ENCODE data around the gene RXRB. TPM values are rescaled to one million over a fixed set of nuclear protein-coding genes. Genes with fewer than 3 reads are reported as not detected.

Gene RXRB
- 10 to 100 TPM; 37.3 to 41.6 (median 38.3) TPM for total RNA-seq (2021; fragmentation: NEBNext Ultra II Directional; extraction: Animal tissue kit (Norgen Biotek cat#: 25700))
- long read RNA-seq, partial matches to known transcripts = 5 of 9 reads
- long read RNA-seq, other reads (novel, unspliced or antisense) = 3 of 9 reads

- Mint-ChIP-seq H3K27me3 (ENCODE audit: insufficient read depth) (no peaks in the 10 kb centered on the region; the same call in 1 of the 2 replicates), H3K9me3 (no peaks in the 10 kb centered on the region), H3K4me1 (ENCODE audit: low read depth) (peaks cover 63% of the 10 kb centered on the region), H3K36me3 (ENCODE audit: low read depth) (peaks cover 62% of the 10 kb centered on the region), H3K27ac (peak within 1 kb of the TSS; percentile 100), H3K4me3 (peak within 1 kb of the TSS; percentile 100)
- no peak for TF ChIP-seq CTCF (IDR thresholded peaks at IDR 0.05)
- peak; percentile 99 for DNase-seq
Observed at GRCh38 chr6:33200219-33201146, at the start of gene RXRB, which contains the start of gene SLC39A7. RXRB (minus strand) TSS chr6:33200665; CDS start chr6:33200476, 189 bp downstream. SLC39A7 (plus strand) TSS chr6:33200867; CDS start chr6:33201246, 379 bp downstream.

- Mint-ChIP-seq H3K4me3 (peak overlapping the region; percentile 89), H3K9me3 (no peaks in the 10 kb centered on the region), H3K4me1 (ENCODE audit: low read depth) (peaks cover 62% of the 10 kb centered on the region), H3K36me3 (ENCODE audit: low read depth) (peaks cover 20% of the 10 kb centered on the region), H3K27ac (peak overlapping the region; percentile 99), H3K27me3 (ENCODE audit: insufficient read depth) (peaks cover 6% of the 10 kb centered on the region)
- DNase-seq = peak; percentile 96
- TF ChIP-seq CTCF (IDR thresholded peaks at IDR 0.05) = no peak
Observed at GRCh38 chr6:33249732-33250630, 49.5 kb upstream of the RXRB start.

DNA sequence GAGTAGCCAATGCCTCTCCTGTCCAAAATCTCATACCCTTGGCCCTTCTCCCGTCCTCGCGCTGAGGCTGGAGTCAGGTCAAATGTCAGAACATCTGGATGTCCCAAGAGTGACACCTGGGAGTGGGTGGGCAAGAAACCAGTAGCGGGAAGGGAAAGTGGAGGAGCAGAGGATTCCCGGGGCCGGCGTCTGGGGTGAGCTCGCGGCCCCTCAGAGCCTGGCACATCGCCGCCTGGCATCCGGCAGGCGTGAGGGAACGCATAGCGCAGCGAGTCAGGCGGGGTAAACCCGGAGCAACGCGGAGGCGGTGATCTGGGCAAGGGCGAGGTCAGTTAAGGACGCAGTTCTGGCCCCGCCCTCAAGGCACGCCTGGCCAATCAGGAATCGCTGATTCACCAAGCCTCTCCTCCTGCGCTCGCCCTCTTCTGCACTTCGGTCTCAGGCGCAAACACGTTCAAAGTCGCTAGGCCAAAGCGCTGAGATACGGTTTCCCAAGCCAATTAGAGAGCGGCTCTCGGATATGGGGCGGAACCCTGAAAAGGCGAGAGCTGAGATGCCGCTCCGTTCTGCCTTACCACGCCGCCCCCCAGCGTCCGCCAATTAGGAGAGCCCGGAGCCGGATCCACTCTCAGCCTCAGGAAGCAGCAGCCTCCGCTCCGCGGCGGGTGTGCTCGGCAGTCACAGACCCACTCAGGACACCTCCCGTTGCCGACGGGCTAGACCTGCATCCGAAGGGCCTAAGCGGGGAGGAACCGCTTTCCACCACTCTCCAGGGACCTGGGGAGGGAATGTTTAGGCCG is 48.7 kb upstream of the RXRB start:
- peak; percentile 47 for TF ChIP-seq CTCF (IDR thresholded peaks at IDR 0.05)
- H3K27ac Mint-ChIP-seq = peak overlapping the region; percentile 99
- DNase-seq = peak; percentile 99
- peaks cover 6% of the 10 kb centered on the region for H3K27me3 Mint-ChIP-seq (ENCODE audit: insufficient read depth)
- peaks cover 62% of the 10 kb centered on the region for H3K4me1 Mint-ChIP-seq (ENCODE audit: low read depth)
- H3K4me3 Mint-ChIP-seq = peak overlapping the region; percentile 89
- H3K9me3 Mint-ChIP-seq = no peaks in the 10 kb centered on the region
- H3K36me3 Mint-ChIP-seq (ENCODE audit: low read depth) = peaks cover 20% of the 10 kb centered on the region

DNA sequence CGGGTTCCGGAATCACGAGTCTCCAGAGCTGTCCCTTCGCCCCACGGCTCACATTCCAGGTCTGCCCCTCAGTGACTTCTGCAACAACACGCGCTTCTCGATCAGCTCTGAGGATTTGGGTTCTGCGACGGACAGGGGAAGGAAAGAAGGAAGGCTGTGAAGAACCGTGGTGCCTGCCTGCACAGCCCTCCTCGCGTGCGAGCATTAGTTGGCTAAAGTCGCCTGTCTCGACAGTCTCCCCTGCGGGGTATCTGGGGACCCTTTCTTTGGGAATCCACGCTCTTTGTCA is 48.1 kb upstream of the RXRB start:
- Mint-ChIP-seq H3K36me3 (ENCODE audit: low read depth) (peaks cover 20% of the 10 kb centered on the region), H3K9me3 (no peaks in the 10 kb centered on the region), H3K4me1 (ENCODE audit: low read depth) (peaks cover 62% of the 10 kb centered on the region), H3K4me3 (peak overlapping the region; percentile 89), H3K27me3 (ENCODE audit: insufficient read depth) (peaks cover 6% of the 10 kb centered on the region), H3K27ac (peak overlapping the region; percentile 99)
- TF ChIP-seq CTCF (IDR thresholded peaks at IDR 0.05) = no peak; the same call in none of the 2 replicates
- DNase-seq = peak; percentile 46
